GM20000 (cell line): ENCODE data around the gene HAND1.

Experiments used
- DNase-seq: peaks from one replicate; pipeline ENCODE4 v3.0.0; 2012; ENCODE audit warnings: low spot score
- CTCF ChIP-seq: IDR thresholded peaks from 2 replicates; pipeline ENCODE4 v1.5.1; 2012; ENCODE audit warnings: mild to moderate bottlenecking, control low read depth; ENCODE audit errors: extremely low read depth, missing control alignments

The HAND1 gene

DNA sequence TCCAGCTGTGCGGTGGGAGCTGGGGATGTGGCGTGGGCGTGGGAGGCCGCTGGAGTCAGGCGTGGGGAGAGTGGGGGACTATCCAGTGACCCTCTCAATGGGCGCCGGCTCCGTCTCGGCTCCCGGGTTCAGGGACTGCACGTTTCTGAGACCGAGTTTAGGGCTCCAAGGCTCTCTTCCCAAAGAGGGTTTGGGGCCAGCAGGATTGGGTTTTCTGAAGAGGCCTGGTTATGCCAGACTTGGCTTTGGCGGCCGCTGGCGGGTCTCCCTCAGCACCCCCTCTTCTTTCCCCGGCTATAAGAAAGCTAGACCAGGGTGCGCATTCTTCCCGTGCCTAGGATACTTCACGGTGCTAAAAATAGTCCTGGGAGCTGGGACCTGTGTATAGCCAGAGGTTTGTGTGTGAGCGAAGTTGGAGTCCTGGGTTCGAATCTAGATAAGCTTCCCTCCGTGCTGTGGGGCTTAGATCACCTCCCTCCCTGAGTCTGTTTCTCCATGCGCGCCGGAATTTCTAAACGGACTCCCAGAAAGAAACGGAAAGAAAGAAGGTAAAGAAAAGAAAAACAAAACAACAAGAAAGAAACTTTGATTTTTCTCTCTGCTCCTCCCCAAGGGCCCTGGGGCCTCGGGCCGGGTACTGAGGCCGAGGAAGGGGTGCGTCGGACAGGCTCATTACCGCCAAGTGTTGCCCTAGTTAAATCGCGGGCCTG is 5.0 kb downstream of the HAND1 start:
- no peak for TF ChIP-seq CTCF
- no peak for DNase-seq

DNA sequence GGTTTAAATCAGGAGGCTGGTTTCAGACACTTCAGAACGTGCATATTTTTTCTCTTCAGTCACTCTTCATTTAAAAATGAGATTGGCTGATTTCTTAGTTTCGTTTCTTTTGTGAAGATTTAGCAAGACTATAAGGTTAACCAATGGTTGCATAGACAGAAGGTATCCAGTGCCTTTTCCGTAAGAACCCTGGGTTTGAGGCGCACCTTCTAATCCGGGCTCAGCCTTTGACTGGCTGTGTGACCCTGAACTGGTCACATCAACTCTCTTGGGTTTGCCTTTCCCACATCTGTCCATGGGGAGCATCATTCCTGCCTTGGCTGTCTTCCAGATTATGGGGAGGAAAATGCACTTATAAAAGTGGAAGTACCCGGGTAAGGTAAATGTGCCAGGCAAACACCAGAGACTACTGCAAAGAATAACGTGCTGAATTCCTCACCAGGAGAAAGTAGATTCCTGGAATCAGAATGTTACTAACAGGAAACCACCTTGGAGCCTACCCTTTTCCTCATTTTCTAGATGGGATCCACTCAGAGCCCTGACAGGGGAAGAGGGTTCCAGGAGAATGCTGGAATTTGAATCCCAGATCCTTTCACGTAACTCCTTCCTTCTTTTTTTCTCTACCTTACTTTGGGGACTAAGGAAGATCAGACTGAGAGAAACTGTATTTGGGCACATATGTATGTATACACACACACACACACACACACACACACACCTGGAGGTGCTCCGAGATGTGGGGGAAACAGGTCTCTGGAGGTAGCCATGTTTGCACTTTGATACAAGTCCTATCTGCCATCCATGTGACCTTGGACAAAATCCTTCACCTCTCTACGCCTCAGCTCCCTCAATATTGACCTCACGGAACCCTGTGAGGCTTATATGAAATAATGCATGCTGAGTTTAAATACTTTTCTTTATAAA is 6.8 kb downstream of the HAND1 start:
- DNase-seq = no peak
- TF ChIP-seq CTCF = no peak

DNA sequence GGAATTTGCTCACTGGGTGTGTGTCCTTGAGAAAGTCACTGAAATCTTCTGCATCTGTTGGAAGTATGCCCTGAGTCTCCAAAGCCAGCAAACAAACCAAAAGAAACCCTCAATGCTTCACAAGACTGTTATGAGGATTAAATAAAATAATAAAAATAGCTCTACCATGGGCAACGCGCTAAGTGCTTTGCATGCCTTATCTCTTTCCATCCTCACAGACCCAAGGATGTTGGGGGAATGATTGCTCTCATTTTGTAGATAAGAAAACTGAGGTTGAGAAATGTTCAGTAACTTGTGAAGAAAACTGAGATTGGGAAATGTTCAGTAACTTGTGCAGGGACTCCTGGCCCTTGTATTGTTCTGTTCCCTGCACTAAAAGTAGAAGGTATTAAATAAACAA is 7.9 kb downstream of the HAND1 start:
- no peak for TF ChIP-seq CTCF

GRCh38 chr5:154467655-154468354 is 10.2 kb downstream of the HAND1 start:
- peak; percentile 87 for DNase-seq
- peak; percentile 94 for TF ChIP-seq CTCF

More for the DNA sequence above, 7.9 kb downstream of the HAND1 start:
- DNase-seq = no peak

GRCh38 chr5:154466671-154467070 is 11.4 kb downstream of the HAND1 start:
- TF ChIP-seq CTCF = no peak
- no peak for DNase-seq

GRCh38 chr5:154466147-154466546 is 11.9 kb downstream of the HAND1 start:
- DNase-seq = no peak

More at GRCh38 chr5:154466147-154466546, 11.9 kb downstream of the HAND1 start:
- no peak for TF ChIP-seq CTCF
